Measurements from ENCODE around the gene MEOX1. TPM values are rescaled to one million over a fixed set of nuclear protein-coding genes. Genes with fewer than 3 reads are reported as not detected.

Gene MEOX1
- total and polyA plus RNA-seq, 2 of the 13 experiments (the other 11 are each of a cell fraction or from before 2014, with no cell fraction given): not detected

- no peak; the same call in 1 of the 2 replicates for TF ChIP-seq CTCF (CRISPR knock-in tag; IDR thresholded peaks at IDR 0.05)
- TF ChIP-seq MTERF4 (CRISPR knock-in tag; IDR thresholded peaks at IDR 0.05): 0 out of 2 replicates have a peak, but pooled peaks have one; percentile 13
- no peak for TF ChIP-seq ZNF782 (CRISPR knock-in tag; IDR thresholded peaks at IDR 0.05; ENCODE audit: borderline replicate concordance)
- no peak for TF ChIP-seq CHD2 (IDR thresholded peaks at IDR 0.05; ENCODE audit: low read depth, low read length)
- TF ChIP-seq ZBTB7A (CRISPR knock-in tag; IDR thresholded peaks at IDR 0.05): 0 out of 2 replicates have a peak, but pooled peaks have one; percentile 24
- TF ChIP-seq RCOR2 (CRISPR knock-in tag; IDR thresholded peaks at IDR 0.05): 0 out of 2 replicates have a peak, but pooled peaks have one; percentile 10
- no peak for TF ChIP-seq ZNF318 (CRISPR knock-in tag; IDR thresholded peaks at IDR 0.05)
- no peak for TF ChIP-seq SKI (IDR thresholded peaks at IDR 0.05; ENCODE audit: partially characterized antibody)
- peak; percentile 54 for TF ChIP-seq ZNF605 (CRISPR knock-in tag; IDR thresholded peaks at IDR 0.05)
- TF ChIP-seq KLF15 (CRISPR knock-in tag; IDR thresholded peaks at IDR 0.05; ENCODE audit: borderline replicate concordance): no peak
- 0 out of 2 replicates have a peak, but pooled peaks have one; percentile 2 for TF ChIP-seq ZNF33B (CRISPR knock-in tag; IDR thresholded peaks at IDR 0.05)
- TF ChIP-seq AKNA (CRISPR knock-in tag; IDR thresholded peaks at IDR 0.05; ENCODE audit: borderline replicate concordance): no peak
- no peak for TF ChIP-seq CC2D1A (CRISPR knock-in tag; IDR thresholded peaks at IDR 0.05)
- no peak for TF ChIP-seq ATAD3A (CRISPR knock-in tag; IDR thresholded peaks at IDR 0.05)
Observed at GRCh38 chr17:43665937-43666236, 4.2 kb upstream of the MEOX1 start (continued).
